NCI-H1105 treated with DMSO at 0.1 percent for 48 hours (cell line): Measurements from ENCODE around the gene COQ9.
A peak's percentile ranks its signal among the peaks of the same experiment; 100 is the strongest.
"Not testable (repeated sequence)": the region's sequence is repeated elsewhere in the genome, so short reads cannot be mapped to it uniquely, and the experiment has no call there.

ENCODE experiments used
- DNase-seq: peaks from one replicate; lab custom pipeline; 2025; lab: John Stamatoyannopoulos, UW

Gene COQ9

DNA sequence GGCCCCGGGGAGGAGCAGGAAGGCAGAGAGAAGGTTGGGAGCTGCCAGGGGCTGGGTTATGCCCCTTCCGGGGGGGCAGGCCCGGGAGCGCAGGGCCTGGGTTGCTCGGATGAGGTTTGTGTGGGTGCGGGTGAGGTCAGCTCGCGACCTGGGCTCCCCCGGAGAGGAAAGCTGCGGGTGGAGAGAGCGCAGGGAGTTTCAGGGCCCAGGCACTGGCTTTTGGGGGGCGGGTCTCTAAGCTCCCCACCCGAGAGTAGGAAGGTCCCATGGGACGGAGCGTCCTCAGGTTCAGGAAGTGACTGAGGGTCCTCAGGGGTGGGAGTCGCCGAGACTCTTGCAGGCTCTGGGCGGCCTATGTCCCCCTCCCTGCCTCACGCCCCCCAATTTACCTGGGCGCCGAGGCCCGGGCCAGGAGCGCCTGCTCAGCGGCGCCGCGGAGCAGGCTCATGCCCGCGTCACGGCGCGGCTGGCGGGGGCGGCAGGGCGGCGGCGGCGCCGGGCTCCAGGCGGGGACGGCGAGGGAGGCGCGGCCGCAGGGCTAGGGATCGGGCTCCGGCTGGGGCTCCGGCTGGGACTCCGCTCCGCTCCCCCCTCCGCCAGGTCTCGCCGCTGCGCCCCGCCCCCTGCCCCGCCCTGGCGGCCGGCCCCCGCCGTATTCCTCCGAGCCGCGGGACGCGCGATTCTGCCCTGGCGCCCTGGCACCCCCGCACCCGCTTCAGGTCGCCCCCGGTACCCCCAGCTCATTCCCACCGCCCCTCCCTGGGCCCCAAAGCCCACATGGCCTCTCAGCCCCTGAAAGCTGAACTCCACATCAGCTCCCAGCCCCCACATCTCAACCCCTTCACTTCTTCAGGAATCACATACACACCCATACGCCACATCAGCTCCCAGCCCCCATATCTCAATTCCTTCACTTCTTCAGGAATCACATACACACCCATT lies 38.9 kb downstream of the COQ9 start, which contains the start of gene DOK4:
Gene DOK4, minus strand, starts transcription at position 578 of the 942 bp plus-strand sequence. CDS start 6,986 bp downstream, outside the sequence.
- peak; percentile 40 for DNase-seq

DNA sequence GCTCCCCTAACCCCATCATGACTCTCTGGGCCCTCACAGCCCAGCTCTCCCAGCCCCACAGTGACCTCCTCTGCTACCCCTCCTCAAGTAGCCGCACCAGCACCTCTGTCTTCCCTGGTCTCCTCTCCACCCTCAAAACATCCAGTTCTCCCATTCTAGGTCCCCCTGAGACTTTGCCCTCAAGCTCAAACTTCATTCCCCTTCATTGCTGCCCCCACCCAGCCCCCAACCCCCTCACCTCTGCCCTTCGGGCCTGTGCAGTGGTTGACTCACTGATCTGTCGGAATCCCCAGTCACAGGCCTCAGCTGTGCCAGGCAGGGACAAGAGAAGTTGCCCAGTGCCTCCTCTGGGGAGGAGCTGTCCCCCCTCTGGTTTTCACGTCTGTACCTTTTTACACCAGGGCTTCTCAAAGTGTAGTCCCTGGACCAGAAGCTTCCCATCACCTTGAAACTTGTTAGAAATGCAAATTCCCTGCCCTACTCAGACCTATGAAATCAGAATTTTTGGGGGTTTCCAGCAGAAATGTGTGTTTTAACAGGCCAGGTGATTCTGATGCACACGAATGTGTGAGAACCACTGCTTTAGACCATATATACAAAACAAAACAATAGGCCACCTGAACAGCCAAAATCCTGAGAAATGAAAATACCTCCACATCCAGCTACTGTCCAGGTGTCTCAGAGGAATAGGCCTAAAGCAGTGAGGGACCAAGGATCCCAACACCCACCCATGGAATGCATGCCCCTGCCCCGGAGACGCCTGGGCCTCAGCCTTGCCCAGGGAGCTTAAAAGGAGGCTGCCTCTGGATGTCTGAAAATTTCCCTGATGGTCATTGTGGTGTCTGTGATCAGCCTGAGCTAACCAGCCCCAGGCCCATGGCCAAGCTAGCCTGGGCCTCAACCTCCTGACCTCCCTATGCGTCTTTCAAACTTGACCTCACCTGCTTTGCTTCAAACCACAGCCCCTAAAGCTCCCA lies 39.9 kb downstream of the COQ9 start:
- DNase-seq = no peak

DNA sequence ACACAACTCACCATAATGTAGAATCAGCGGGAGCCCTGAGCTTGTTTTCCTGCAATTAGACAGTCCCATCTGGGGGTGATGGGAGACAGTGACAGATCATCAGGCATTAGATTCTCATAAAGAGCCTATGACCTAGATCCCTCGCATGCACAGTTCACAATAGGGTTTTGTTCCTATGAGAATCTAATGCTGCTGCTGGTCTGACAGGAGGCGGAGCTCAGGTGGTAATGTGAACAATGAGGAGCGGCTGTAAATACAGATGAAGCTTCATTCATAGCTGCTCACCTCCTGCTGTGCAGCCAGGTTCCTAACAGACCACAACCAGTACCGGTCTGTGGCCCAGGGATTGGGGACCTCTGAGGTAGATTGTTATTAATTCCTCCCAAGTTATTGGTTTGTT lies 42.0 kb downstream of the COQ9 start:
- no peak for DNase-seq

DNA sequence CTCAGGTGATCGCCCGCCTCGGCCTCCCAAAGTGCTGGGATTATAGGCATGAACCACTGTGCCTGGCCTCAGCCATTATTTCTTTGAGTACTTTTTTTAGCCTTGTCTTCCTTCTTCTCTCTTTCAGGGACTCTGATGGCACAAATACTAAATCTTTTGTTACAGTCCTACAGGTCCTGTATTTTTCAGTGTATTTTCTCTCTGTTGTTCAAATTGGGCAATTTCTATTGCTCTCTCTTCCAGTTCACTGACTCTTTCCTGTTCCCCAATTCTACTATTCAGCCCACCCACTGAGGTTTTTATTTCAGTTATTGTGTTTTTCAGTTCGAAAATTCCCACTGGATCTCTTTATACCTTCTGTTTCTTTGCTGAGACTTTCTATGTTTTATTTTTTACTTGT lies 46.5 kb downstream of the COQ9 start:
- no peak for DNase-seq

DNA sequence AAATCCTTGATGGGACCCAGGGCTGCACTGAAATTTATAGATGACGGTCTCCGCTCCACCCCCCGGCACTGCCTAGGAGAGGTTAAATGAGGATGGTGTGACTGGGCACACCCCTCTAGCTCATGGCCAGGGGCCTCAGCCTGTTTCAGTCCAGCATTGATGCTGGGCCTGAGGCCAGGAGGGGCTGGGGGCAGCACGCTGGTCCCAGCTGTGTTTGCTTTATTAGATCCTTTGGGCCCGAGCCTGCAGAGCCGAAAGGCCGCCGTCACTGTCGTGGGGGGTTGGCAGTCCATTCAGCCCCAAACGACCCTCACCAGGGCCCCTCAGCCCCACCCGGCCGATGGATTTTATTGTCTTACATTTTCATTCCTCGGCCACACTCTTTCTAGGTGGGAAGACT lies 49.8 kb downstream of the COQ9 start:
- DNase-seq = no peak

DNA sequence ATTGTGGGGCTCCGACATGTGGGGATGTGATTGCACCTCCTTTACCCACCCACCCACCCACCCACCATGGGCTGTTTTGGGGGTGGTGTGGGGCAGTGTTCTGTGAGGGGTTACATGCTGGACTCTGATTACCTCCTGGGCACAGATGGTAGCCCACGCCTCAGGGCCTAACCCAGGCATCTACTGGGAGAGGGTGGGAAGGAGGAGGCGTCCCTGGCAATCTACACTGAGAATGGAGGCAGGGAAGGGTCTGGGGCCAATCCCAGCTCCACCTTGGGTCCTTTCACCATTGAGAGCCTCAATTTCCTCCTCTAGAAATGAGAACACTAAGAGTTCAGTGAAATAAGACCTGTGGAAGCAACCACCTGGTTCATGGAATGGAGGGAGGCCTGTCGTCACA lies 50.8 kb downstream of the COQ9 start:
- no peak for DNase-seq

DNA sequence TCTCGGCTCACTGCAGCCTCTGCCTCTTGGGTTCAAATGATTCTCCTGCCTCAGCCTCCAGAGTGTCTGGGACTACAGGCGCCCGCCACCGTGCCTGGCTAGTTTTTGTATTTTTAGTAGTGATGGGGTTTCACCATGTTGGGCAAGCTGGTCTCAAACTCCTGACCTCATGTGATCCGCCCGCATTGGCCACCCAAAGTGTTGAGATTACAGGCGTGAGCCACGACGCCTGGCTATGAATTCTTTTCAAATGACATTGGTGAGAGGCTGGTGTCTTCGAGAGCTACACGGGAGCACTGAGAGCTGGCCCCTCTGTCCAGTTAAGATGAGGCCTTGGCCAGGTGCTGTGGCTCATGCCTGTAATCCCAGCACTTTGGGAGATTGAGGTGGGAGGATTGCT lies 52.7 kb downstream of the COQ9 start:
- not testable (repeated sequence) for DNase-seq

DNA sequence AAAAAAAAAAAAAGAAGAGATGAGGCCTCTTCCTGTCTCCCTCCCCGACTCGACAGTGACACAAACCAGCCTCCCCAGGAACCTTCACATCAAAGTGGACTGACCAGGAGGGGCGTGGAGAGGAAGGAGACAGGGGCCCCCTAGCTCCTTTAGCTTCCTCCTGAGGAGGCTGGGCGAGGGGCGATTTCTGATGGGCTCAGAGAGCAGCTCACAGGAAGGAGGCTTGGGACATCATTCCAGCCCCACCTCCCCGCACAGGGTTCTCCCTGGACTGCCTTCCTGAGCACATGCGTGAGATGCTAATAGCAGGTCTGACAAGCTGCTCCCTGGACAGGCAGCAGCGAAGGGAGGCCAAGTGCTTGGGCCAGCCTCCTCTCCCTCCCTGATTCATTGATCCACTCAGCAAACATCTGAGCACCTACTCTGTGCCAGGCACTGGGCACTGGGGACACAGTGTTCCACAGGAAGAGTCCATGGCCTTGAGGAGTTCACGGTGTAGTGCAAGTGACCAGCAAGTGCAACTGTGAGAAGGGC lies 53.4 kb downstream of the COQ9 start:
- no peak for DNase-seq

DNA sequence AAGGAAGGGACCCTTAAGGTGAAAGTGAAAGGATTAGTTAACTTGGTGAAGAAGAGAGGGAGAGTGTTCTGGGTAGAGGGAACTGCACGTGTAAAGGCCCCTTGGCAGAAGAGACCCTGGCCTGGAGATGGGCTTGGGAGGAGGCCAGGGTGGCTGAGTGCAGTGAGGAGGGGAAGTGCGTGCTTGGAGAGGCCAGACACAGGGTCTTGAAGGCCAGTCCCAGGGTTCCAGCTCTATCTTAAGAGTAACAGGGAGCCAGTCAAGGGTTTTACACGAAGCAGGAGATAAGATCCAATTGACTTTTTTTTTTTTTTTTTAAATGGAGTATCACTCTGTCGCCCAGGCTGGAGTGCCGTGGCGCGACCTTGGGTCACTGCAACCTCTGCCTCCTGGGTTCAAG lies 54.2 kb downstream of the COQ9 start:
- no peak for DNase-seq

DNA sequence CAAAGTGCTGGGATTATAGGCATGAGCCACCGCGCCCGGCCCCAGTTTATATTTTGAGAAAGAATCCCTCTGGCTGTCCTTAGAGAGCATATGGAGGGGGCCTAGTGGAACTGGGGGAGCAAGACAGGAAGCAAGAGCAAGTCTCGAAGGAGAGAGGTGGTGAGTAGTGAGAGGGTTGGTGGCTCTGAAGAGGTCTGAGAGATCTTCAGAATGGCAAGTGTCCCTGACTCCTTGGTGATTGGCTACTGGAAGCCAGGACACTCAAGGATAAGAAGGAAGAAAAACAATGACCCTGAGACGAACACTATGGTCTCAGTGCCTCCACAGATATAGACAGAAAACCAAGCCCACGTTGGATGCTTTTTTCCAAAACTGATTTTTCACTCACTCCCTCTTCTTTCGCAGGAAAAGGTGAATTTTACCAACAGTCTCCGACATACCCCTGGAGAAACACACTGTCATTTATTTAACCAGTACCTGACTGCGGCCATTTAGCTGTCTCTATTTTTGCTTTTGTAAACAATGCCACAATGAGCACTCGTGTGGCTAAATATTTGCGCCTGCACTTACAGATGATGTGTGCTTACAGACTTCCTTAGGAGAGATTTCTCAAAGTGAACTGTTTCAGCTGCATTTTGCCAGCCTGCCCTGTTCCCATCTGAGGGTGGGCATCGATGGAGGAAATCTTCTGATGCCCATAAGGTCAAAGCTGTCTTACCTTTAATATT lies 54.9 kb downstream of the COQ9 start:
- DNase-seq = no peak

DNA sequence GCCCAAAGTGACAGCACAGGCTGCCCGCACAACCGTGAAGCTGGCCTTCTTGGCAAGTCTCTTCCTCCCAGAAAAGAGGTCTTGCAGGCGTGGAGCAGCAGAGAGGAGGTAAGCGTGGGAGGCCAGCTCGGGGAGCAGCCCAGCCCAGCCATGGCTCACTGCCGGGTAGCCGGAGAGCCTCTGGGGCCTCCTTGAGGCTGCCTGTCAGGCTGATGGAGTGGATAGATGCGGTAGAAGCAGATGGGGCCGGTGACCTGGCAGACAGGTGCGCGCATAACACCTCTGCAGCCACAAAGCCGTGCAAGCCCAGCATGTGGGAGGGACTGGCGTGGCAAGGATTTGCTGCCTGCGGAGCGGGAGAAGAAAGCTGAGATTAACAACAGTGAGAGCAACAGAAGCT lies 56.1 kb downstream of the COQ9 start:
- DNase-seq = peak; percentile 30

DNA sequence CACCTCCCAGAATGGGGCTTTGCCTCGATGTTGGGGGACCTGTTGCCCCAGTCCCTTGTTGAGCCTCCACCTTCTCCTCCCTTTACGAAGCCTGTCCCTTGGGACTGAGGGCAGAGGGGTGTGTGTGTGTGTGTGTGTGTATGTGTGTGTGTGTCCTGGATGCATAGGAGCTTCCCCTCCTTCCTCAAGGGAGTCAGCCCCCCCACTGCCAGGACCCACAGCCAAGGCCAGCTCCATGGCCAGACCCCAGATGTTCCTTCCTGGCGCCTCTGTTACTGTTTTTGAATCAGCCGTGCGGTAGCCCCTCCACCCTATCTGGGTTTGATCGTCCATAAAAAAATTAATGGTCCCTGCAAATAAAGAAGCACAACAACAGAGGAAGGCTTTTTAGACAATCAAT lies 56.7 kb downstream of the COQ9 start:
- DNase-seq = no peak

DNA sequence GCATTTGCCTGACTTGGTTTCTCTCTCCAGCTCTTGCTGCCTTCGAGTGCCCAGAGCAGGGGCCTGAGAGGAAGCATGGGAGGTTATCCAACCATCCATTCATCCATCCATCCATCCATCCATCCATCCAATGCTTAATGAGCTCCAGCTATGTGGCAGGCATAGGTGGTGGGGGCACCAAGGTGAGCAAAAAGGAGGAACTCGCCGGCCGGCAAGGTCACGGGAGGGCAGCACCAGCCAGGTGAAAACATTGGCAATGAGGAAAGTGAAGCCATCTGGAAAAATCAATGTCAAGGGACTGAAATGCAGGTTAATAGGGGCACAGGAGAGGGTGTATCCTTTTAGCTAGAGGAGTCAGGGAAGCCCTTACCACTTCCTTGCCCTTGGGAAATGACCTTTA lies 57.2 kb downstream of the COQ9 start:
- no peak for DNase-seq

DNA sequence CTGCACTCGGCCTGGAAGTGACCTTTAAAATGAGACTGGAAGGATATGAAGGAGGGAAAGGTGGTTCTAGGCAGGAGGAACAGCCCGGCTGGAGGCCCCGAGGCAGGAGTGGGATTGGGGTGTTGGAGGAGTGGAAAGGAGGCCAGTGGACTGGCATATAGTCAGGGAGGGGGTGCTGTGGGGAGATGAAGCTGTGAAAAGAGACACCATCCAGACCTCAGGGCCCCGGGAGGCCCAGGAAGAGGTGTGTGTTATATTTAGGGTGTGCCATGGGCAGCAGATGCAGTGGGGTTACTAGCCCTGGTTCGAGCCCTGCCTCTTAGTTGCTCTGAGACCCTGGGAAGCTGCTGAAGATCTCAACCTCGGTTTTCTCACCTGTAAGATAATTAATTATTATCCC lies 57.9 kb downstream of the COQ9 start:
- no peak for DNase-seq

DNA sequence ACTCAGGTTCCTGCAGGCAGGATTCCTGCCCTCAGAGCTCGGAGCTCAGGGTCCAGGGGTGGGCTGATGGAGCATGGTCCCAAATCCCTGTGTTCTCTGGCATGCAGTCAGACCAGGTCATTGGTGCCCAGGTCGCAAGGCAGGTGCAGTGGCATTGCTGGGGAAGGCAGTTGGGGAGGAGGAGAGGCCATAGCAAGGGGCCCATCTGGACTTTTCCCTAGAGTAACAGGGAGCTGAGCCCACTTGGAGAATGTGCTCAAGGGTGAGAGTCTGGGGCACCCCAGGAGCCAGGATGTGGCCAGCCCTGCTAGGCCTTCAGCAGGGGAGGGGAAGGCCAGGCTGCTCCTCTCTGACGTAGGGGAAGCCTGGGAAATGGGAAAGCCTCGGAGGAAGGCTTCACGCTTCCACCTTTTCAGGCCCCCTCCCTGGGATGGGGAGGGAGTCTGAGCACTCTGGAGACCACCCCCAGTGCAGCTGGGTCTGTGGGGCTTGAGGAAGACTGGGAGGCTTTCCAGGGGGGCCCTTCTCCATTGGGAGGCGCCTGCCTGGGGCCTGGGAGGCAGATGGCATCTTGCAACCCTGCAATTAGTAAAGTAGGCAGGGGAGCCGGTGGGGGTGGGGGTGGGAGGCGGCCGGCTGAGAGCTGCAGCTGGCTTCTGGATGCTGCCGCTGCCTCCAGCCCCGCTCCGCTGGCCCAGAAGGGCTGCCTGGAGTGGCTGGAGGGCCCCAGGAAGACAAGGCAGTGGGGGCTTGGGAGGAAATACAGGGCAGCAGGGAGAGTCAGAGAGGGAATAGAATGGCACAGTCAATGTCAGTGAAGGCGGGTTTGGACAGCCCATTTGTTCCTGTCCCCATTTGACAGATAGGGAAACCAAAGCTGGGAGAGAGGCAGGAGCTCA lies 60.1 kb downstream of the COQ9 start:
- DNase-seq = peak; percentile 50

DNA sequence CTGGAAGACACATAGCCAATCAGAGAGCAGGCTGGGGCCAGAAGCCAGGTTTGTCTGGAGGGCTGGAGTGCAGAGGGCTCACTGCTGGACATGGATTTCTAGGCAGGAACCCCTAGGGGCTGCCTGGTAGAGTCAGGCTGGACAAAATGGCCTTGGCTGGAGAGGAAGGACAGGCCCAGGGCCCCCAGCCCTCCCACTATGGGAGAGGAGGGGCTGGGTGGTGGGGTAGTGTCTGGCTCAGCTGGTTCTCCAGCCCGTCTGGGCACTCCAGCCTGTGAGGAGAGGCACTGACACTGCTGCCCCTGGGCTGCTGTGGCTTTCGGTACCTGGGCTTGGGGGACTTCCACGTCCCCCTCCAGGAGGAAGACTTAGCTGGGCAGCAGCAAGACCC lies 60.8 kb downstream of the COQ9 start:
- no peak for DNase-seq

DNA sequence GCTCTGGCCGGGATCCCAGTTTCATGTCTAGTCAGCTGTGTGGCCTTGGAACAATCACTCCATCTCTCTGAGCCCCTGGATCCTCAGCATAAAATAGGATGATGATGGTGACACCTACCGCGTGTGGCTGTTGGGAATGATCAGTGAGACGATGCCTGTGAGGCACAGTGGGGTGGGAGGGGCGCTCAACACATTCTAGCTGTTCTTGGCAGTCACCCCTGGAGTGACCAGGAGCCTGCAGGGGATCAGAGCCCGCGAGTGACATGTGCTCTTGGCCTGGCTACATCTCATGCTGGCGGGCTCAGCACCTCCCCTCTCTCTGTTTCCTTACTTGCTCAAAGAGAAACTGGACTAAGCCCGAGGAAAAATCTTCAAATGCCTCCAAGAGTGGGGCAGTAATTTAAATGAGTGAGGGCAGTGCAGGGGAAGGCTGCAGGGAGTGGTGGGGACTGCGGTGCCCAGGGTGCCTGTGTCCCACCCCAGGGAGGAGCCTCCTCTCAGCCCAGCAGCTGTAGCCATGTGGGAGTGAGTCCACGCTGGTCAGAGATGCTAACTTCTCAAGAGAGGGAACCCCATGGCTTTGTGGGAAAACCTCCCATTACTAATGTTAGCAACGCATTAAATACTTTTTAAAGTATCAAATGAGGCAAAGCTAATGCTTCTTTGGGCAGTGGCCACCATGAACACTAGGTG lies 62.1 kb downstream of the COQ9 start:
- no peak for DNase-seq

DNA sequence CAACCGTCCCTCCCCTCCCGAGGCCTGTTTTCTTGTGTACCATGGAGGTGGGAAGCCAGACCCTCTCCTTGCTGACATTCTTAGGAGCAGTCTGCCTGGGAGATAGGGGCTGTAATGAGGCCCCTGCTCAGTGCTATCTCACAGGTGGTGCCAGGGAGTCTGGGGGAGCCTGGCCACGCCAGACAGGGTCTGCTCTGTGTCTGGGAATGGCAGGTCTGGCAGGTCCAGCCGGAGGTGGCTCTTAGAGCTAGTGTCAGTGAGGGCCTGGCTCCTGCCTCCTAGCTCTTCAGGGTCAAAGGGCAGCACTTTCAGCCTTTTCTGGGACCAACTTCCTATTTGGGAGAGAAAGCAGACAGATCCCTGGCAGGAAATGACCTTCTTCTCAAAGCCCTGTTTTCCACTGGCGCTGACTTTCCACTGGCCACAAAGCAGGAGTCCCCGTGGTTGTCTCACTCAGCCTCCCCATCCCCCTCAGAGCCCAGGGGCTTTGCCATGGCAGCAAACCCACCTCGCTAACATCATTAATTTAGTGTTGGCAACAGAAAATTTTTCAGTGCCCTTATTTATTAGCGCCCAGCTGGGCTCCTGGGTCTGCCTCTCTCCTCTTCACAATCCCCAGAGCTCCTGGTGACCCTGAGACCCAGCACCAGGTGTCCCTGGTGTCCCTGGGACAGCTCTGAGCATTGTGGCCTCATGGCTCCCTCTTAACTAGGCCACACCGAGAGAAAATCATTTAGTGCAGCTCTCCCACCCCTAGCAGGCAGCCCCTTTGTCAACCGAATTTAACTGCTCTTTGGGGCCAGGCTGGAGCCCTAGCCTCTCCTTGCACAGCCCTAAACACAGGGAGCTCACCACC lies 63.0 kb downstream of the COQ9 start:
- no peak for DNase-seq
